ENCODE results near the gene SPOP. TPM values are rescaled to one million over a fixed set of nuclear protein-coding genes. Genes with fewer than 3 reads are reported as not detected.
A peak's percentile ranks its signal among the peaks of the same experiment; 100 is the strongest.

The SPOP gene
- total RNA-seq, 1 donor from 2014 or later = 60.3 TPM

DNA sequence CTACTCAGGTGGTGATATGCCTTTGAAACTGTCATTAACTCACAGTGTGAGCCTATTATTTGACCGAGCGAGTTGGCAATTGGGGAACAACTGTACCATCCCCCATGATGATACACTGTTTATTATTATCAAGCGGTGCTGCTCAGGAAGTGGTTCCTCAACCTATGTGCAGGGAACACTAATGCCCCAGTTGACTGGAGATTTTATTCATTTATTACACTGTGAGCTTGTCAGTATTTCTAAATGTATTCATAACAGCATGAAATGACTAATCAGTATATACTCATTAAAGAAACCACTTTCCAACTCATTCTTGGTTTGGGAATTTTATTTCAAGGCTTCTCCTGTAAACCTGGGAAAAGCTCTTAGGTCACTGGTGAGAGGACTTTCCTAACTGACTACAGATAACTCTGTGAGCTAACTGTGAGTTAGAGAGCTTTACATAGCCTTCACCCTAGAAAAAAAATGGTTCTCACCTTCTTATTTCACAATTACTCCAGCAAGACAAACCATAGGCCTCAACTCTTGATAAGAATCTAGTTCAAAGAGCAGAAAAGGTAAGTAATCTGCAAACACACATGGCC, 59.8 kb downstream of the SPOP start:
- Mint-ChIP-seq H3K36me3 (ENCODE audit: low read depth) (peaks cover 15% of the 10 kb centered on the region), H3K4me1 (no peaks in the 10 kb centered on the region), H3K27ac (ENCODE audit: unreplicated experiment) (no peak overlapping the region), H3K27me3 (ENCODE audit: low read depth) (no peaks in the 10 kb centered on the region), H3K4me3 (no peak overlapping the region), H3K9me3 (no peaks in the 10 kb centered on the region)
- DNase-seq (ENCODE audit: low read depth, low spot score) = no peak
- TF ChIP-seq, protein P1, sequence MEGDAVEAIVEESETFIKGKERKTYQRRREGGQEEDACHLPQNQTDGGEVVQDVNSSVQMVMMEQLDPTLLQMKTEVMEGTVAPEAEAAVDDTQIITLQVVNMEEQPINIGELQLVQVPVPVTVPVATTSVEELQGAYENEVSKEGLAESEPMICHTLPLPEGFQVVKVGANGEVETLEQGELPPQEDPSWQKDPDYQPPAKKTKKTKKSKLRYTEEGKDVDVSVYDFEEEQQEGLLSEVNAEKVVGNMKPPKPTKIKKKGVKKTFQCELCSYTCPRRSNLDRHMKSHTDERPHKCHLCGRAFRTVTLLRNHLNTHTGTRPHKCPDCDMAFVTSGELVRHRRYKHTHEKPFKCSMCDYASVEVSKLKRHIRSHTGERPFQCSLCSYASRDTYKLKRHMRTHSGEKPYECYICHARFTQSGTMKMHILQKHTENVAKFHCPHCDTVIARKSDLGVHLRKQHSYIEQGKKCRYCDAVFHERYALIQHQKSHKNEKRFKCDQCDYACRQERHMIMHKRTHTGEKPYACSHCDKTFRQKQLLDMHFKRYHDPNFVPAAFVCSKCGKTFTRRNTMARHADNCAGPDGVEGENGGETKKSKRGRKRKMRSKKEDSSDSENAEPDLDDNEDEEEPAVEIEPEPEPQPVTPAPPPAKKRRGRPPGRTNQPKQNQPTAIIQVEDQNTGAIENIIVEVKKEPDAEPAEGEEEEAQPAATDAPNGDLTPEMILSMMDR (conservative IDR thresholded peaks at IDR 0.05) = no peak

DNA sequence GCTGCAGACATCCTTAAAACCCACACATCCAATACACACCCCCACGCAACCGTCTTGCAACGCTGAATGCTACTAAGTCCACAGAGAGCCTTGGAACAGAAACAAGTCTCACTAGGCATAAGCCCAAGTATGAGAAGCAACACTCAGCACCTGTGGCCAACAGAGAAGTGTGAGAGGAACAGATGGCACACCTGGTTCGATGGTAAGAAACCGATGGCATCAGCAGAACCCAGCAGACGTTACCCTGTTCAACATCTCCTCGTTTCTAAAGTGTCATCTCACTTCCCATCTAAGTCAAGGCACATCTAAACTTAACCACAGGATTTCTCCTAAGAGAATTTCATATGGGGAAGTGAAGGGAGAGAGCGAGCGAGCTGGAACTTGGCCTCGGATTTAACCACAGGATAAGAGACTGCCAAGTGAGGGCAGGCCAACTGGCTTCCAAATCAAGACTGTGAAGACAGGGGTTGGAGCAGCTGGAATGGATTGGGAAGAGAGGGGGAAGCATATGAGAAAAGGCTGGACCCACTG, 61.2 kb downstream of the SPOP start:
- no peaks in the 10 kb centered on the region for H3K9me3 Mint-ChIP-seq
- DNase-seq (ENCODE audit: low read depth, low spot score) = no peak
- H3K4me3 Mint-ChIP-seq = no peak overlapping the region
- peaks cover 11% of the 10 kb centered on the region for H3K36me3 Mint-ChIP-seq (ENCODE audit: low read depth)
- TF ChIP-seq, protein P1 (conservative IDR thresholded peaks at IDR 0.05) = no peak
- H3K27ac Mint-ChIP-seq (ENCODE audit: unreplicated experiment) = no peak overlapping the region
- no peaks in the 10 kb centered on the region for H3K4me1 Mint-ChIP-seq
- no peaks in the 10 kb centered on the region for H3K27me3 Mint-ChIP-seq (ENCODE audit: low read depth)

DNA sequence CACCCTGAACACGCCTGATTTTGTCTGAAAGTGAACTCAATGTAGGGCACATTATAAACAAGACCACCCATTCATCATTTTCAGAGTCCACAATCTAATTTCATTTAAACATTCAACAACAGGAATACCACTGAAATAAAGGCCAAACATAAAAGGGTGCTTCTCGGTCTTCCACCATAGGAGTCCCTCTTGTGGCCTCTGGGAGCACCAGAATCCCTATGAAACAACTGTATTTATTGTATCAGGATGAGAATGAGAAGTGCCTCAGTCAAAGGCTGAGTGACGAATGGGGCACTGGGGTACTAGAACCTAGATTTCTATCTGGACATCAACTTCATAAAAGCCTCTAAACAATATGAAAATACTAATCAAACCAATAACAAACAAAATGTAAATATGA, 61.8 kb downstream of the SPOP start:
- no peak overlapping the region for H3K27ac Mint-ChIP-seq (ENCODE audit: unreplicated experiment)
- H3K9me3 Mint-ChIP-seq = no peaks in the 10 kb centered on the region
- no peak for DNase-seq (ENCODE audit: low read depth, low spot score)
- H3K27me3 Mint-ChIP-seq (ENCODE audit: low read depth) = no peaks in the 10 kb centered on the region
- H3K36me3 Mint-ChIP-seq (ENCODE audit: low read depth) = peaks cover 11% of the 10 kb centered on the region
- no peak overlapping the region for H3K4me3 Mint-ChIP-seq
- H3K4me1 Mint-ChIP-seq = no peaks in the 10 kb centered on the region
- TF ChIP-seq, protein P1 (conservative IDR thresholded peaks at IDR 0.05) = peak; percentile 21

DNA sequence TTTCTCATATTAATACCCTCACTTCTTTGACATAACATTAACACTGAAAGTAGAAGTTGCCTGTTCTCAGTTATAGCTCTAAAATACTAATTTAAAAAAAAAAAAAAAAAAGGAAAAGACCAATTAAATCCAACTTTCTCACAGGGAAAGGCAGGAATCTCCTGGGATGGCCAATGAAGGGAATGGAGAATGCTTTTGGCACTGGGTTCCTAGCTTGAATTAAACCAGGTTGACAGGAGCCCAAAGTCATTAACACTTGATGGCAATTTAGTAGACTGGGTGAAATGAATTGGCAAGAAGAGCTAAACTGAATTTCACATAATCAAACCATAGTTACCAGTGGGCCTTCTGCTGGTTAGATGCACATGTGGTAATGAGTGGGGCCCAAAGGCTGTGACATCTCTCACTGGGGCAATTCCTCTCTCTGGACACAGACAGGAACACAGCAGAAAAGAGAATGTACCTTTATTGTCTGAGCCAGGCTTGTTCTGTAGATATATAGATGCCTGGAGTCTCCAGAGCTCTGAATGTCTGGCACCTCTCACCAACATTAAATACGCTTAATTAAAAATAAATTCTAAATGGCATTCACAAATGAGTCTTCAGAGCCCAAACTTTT, 64.6 kb downstream of the SPOP start:
- Mint-ChIP-seq H3K27me3 (ENCODE audit: low read depth) (no peaks in the 10 kb centered on the region), H3K4me3 (no peak overlapping the region), H3K27ac (ENCODE audit: unreplicated experiment) (no peak overlapping the region), H3K36me3 (ENCODE audit: low read depth) (peaks cover 8% of the 10 kb centered on the region), H3K9me3 (no peaks in the 10 kb centered on the region), H3K4me1 (no peaks in the 10 kb centered on the region)
- TF ChIP-seq, protein P1 (conservative IDR thresholded peaks at IDR 0.05) = no peak
- DNase-seq (ENCODE audit: low read depth, low spot score) = no peak

DNA sequence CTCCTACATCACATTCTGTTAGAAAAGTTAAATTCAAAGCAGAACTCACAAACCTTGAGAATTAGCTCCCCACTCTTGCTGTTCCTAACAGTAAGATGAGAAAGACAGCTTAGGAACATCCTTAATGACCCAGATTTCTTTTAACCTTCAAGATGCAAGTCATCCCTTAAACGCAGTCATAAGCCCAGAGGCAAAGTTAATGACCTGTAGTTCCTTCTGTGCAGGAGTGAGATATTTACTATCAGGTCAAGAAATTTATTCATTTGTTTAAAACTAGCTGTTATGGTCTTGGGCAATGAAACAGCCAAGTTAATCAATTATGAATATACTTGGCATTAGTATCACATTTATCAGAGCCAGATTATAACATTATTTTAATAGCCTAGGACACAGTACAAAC, 65.2 kb downstream of the SPOP start:
- peaks cover 7% of the 10 kb centered on the region for H3K36me3 Mint-ChIP-seq (ENCODE audit: low read depth)
- H3K9me3 Mint-ChIP-seq = no peaks in the 10 kb centered on the region
- DNase-seq (ENCODE audit: low read depth, low spot score) = no peak
- TF ChIP-seq, protein P1 (conservative IDR thresholded peaks at IDR 0.05) = no peak
- no peak overlapping the region for H3K4me3 Mint-ChIP-seq
- H3K27me3 Mint-ChIP-seq (ENCODE audit: low read depth) = no peaks in the 10 kb centered on the region
- H3K4me1 Mint-ChIP-seq = no peaks in the 10 kb centered on the region
- no peak overlapping the region for H3K27ac Mint-ChIP-seq (ENCODE audit: unreplicated experiment)
